ENCODE data around the gene LRRC8E.

DNA sequence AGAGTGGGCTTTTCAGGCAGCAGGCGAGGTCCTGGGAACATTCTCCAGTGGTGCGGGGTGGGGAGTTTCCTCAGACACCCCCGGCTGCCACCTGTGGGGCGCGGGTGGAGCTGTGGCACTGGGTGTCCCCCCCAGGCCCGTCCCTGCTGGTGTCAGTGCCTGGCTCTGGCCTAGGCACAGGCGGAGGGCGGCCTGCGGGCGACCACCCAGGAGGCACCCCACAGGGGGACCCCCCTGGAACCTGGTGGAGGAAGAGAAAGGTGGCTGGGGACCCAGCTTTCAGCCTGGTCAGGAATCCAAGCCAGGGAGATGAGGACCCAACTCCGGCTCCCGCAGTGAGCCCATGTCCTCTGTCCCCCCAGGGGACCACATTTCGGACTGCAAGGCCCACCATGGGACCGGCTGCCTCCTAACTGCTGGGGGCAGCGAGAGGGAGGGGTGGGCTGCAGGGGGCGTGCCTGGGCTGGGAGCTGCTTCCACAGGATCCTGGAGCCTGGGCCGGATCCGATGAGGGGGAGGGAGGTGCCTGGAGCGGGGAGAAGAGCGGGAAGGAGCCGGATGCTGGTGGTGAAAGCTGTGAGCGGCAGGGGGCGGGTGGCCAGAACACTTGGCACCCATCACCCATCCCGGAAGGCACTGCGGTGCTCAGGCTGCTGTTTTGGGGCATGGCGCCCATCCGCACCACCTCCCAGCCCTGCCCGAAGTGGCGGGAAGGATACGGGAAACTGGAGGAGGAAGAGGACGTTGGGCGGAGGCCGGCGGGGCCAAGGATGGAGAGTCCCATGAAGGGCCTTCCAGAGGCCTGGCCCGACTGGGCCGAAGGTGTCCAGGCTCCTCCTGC is 43.1 kb downstream of the LRRC8E start:
- TF ChIP-seq POLR2A (IDR thresholded peaks at IDR 0.05; ENCODE audit: low read depth, low read length): no peak
- no peak for TF ChIP-seq POLR2AphosphoS5 (IDR thresholded peaks at IDR 0.05; ENCODE audit: low read depth, low read length)
